Measurements from ENCODE around the gene PGS1.

Gene PGS1

DNA sequence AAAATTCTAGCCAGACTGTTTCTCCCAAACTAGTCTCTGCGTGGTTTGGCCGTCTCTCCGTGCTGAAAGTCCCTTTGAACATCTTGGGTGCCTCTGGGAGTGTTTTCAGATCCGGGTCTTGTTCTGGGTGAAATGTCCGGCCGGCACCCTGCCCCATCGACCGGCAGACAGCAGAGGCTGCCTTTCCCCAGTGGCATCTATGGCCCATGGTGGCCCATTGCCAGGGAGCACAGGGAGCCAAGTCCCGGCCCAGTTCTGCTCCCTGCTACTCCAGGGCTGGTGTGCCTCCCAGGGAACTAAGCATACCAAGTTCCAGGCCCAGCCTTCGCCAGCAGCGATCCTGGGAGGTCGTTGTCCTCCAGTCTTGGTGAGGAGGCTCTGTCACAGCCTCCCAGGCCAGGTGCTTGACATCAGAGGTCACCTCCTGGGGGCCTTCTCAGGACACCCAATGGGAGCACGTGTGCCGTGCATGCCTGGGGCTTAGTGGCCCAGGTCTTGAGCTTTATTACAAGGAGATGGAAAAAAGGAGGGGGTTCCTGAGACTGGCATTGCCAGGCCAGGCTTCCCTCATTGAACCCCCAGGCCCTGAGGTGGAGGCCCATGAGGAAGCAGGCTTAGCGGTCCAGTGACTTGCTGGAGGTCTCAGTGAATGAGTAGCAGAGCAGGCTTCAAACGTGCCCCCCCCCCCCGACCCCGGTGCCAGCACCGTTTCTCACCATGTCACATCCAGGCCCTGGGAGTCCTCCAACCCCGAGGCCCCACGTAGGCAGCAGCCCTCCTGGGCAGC, 54.0 kb downstream of the PGS1 start:
- no peak for DNase-seq
- TF ChIP-seq GATA1 (IDR thresholded peaks at IDR 0.05; ENCODE audit: low read depth, low read length) (no peak), POLR2A (IDR thresholded peaks at IDR 0.05; ENCODE audit: low read length) (no peak)

DNA sequence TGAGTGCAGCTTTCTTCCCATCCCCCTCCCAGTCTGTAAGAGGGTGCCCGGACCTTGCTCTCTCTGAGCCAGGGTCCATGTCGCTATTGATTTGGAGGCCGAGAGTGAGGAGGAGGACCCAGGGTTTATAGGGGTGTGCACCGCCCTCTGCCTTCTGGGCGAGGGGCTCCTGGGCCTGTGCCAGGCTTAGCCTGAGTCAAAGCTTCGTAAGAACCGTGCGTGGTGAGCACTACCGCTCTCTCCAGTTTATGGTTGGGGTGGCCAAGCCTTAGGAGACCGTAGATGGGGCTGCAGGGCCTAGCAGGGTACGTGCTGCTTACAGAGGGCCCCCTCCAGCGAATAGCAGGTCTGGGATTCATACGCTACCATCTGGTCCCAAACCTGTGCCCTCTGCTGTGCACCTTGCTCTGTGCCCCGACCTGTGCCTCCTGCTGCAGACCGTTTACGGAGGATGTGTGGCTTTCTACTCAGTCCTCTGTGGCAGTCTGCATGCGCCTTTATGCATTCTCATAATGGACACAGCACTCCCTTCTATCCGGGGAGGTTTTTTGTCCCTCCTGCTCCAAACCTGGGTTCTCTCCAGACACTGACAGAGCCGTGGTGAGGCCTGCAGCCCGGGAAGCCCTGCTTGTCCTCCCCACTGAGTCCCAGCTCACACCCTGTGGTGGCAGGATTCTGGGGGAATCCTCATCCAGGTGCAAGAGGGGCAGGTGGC, 54.7 kb downstream of the PGS1 start:
- no peak for TF ChIP-seq GATA1 (IDR thresholded peaks at IDR 0.05; ENCODE audit: low read depth, low read length)
- TF ChIP-seq POLR2A (IDR thresholded peaks at IDR 0.05; ENCODE audit: low read length), result no peak
- no peak for DNase-seq

DNA sequence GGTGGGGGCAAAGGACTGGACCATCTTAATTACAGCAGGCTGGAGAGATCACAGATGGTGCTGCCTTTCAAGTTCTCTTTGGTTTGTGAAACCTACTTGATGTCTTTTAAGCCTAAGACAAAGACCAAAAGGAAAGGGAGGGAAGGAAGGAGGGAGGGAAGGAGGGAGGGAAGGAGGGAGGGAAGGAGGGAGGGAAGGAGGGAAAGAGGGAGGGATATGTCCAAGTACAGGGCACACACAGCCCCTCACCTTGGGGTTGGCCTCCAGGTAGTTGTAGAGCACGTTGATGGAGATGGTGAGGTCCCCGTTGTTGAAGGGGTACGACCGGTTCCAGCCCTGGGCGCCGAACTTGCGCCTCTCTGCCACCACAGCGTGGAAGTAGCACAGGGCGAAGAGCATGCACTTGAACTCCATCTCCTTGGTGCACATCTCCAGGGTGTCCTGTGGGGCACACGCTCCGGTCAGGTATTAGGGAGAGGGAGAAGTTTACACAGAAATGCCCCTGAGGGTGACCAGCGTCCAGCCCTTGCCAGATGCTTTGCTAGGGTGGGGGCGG, 55.4 kb downstream of the PGS1 start:
- no peak for DNase-seq
- TF ChIP-seq GATA1 (IDR thresholded peaks at IDR 0.05; ENCODE audit: low read depth, low read length), result no peak
- TF ChIP-seq POLR2A (IDR thresholded peaks at IDR 0.05; ENCODE audit: low read length), result no peak

DNA sequence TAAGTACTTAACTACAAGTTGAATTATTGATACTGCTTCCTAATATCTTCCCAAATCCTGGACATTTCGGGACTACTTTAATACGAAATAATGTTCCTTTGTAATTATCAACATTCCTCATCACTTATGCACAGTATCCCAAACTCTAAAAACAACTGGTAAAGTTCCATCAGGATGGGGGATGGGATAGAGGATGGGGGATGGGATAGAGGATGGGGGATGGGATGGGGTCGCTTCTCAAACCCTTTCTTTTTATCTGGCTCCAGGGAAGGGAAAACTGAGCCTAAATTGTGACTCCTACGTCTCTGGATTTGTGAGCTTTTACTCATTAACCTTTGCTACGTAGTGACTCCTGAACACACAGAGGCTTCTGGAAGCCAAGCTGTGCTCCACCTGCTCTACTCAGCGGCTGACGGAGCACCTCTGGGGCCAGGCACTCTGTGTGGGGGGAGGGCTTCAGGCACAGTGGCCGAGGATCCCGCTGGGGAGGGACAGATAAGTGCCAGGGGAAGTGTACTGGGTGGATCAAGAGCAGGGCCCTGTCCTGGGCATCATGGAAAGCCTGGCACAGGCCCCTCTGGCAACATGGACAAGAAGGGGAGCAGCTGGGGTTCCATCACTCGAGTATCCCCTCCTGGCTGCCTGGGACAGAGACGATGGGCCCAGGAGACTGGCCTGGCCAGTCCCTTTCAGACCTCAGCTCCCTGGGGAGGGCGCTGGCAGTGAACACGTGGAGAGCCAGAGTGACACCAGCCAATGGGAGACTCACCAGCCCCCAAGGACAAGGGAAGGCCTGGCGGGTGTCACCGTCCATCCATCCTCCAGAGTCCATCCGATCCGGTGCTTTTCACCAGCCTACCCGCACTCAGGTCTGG, 56.2 kb downstream of the PGS1 start:
- DNase-seq, result no peak
- TF ChIP-seq GATA1 (IDR thresholded peaks at IDR 0.05; ENCODE audit: low read depth, low read length), result no peak
- no peak for TF ChIP-seq POLR2A (IDR thresholded peaks at IDR 0.05; ENCODE audit: low read length)

DNA sequence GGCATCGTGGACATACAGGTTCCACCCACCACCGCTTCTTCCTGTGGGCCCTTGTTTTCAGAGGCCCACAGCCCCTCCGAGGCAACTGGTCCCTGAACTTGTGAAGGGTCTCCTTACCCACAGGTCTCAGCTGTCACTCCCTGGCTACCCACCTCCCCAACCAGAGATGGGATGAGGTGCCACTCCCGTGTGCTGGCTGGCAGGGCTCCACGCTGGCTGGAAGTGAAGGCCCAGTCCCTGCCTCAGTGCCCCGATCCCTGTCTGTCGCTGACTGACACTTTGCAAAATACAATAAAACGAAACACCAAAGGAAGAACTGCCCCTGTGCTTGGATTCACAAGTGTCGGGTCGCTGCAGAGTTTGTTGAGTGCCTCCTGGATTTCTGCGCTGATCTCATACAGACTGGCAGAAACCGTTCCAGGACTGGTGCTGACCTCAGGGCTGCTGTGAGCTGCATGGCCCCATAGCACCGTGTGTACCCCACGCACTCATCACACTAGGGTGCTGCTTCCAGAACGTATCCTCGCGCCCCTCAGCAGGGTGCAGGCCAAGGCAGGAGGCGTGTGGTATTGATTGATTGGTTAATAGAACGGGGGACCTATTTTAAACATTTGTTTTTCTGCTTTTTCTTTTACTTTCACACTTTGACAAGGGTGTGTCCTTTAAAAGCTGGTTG, 57.0 kb downstream of the PGS1 start:
- TF ChIP-seq POLR2A (IDR thresholded peaks at IDR 0.05; ENCODE audit: low read length) (no peak), GATA1 (IDR thresholded peaks at IDR 0.05; ENCODE audit: low read depth, low read length) (no peak)
- DNase-seq, result no peak

DNA sequence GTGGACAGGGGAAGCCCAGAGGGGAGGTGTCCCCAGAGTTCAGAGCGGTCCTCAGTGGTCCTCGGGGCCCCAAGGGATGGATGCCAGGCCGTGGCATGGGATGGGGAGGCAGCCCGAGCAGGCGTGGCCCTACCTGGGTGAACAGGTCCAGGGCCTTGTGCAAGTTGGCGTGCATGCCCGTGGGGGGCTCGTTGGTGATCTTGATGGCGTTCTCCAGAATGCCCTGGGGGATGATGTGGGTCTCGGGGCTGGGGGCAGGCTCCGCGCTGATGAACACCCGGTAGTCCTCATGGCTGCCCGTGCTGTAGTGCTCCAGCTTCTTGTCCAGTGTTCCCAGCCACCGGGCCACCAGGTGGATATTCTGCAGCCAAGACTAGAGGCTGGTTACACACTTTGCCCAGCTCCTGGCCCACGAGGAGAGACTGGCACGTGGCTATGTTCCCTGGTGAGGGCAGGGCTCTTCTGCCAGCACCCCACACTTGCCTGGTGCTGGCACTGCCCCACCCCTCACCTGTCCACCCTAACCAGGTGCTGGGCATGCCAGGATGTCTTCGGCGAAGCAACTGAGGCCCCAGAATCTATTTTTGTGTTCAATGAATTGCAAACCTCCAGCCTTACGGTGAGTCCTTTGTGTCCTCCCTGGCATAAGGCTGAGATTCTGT, 59.2 kb downstream of the PGS1 start:
- TF ChIP-seq POLR2A (IDR thresholded peaks at IDR 0.05; ENCODE audit: low read length), result no peak
- TF ChIP-seq GATA1 (IDR thresholded peaks at IDR 0.05; ENCODE audit: low read depth, low read length), result no peak
- DNase-seq, result no peak

DNA sequence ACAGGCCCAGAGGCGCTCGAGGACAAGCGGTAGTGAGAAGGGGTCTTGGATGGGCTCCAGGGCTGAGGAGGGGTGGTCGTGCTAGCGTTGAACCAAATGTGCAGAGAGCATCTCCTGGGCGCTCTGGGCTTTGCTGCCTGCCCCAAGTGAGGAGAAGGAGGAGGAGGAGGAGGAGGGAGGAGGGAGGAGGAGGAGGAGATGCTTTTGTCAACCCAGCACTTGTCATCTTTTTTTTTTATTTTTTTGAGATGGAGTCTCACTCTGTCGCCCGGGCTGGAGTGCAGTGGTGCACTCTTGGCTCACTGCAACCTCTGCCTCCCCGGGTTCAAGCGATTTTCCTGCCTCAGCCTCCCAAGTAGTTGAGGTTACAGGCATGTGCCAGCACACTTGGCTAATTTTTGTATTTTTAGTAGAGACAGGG, 59.8 kb downstream of the PGS1 start:
- DNase-seq, result peak in 1 of 2 experiments; percentile 41
- TF ChIP-seq GATA1 (IDR thresholded peaks at IDR 0.05; ENCODE audit: low read depth, low read length), result no peak
- TF ChIP-seq POLR2A (IDR thresholded peaks at IDR 0.05; ENCODE audit: low read length), result no peak

DNA sequence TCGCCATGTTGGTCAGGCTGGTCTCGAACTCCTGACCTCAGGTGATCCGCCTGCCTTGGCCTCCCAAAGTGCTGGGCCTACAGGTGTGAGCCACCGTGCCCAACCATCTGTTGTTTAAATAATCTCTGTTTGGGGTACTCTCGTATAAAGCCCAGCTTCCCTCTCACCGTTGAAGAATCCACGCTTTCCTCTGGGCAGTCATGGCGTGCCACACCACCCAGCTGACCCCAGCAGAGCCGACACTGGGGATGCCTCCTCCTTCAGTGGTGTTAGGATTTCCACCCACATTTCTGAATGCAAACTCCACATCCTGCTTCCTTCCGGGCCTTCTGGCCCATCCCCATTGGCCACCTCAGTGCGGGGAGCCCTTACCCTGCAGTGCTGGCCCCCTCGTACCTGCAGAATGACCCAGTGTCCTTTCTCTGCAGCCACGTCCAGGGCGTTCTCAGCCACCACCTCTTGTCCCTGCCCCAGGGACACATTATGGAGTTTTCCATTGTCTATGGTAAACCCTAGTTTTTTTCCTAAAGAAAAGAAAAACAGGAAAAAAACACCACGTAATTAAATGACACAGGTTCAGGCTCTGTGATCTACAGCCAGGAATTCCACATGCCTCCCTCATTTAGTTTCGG, 60.4 kb downstream of the PGS1 start:
- TF ChIP-seq GATA1 (IDR thresholded peaks at IDR 0.05; ENCODE audit: low read depth, low read length) (no peak), POLR2A (IDR thresholded peaks at IDR 0.05; ENCODE audit: low read length) (no peak)
- no peak for DNase-seq

DNA sequence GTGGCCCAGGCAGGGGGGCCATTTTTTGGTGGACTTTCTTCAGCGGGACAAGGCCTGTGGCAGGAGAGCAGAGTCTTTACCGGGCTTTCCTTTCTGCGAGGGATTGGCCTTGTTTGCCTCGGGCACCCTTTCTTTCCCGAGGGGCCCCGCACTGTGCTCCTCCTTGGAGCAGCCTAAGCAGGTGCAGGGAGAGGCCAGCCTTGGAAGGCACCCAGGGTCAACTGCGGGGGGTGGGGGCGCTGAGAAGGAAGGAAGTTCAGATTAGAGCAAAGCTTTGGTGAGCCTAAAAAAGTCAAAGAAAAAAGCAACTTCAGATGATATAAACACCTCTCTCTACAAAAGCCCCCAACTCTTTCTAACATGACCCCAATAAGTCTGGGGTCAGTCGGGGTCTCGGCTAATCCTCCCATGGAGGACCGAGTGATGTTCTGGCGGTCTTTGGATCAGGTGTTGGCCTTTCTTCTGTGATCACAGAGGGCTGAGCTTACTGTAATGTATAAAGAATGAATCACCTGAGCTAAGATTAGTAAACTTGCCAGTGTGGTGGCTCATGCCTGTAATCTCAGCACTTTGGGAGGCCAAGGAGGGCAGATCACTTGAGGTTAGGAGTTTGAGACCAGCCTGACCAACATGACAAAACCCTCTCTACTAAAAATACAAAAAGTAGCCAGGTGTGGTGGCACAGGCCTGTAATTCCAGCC, 63.0 kb downstream of the PGS1 start:
- no peak for TF ChIP-seq GATA1 (IDR thresholded peaks at IDR 0.05; ENCODE audit: low read depth, low read length)
- TF ChIP-seq POLR2A (IDR thresholded peaks at IDR 0.05; ENCODE audit: low read length), result no peak
- no peak for DNase-seq

DNA sequence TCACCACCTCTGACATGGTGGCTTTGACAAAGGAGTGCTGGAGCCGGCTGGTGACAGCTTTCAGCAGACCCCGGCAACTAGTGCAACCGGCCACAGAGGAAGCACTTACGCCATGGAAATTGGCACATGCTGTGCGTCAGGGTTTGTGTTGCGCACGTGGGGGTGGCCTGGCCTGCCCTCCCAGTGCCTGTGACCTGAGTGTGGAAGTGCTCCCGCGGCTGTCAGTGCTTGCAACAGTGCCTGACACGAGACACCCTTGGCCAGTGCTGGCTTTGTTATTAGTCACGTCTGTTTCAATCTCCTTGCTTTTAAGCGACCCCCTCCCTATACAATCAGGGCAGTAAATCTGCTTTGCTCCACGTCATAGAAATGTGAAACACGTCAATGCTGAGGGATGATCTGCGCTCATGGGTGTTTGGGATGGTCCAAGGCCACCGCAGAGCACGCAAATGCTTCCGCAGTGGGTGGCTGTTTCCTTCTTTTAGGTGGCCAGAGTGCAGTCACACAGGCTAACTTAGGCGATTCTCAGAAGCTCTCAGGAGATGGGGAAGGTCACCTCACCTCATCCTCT, 64.3 kb downstream of the PGS1 start:
- TF ChIP-seq POLR2A (IDR thresholded peaks at IDR 0.05; ENCODE audit: low read length) (no peak), GATA1 (IDR thresholded peaks at IDR 0.05; ENCODE audit: low read depth, low read length) (no peak)
- DNase-seq, result peak in 1 of 2 experiments; percentile 9

DNA sequence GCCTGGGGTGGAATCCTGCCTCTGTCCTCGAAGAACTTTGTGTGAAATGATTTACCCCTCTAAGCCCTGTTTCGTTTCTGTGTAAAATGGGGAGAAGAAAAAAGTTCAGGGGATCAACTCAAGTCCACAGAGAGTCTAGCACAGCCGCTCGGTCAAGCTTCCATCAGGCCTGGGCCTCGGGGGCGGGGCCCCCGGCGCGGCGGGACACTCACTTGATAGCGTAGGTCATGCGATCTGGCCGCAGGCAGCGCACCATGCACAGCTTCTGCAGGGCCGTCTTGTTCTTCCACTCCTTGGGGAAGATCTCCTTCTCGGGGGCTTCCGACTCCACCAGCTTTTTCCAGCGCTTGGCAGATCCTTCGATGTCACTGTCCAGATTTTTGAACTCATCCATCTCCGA, 65.9 kb downstream of the PGS1 start:
- TF ChIP-seq POLR2A (IDR thresholded peaks at IDR 0.05; ENCODE audit: low read length) (no peak), GATA1 (IDR thresholded peaks at IDR 0.05; ENCODE audit: low read depth, low read length) (no peak)
- DNase-seq, result no peak

All from erythroblast (primary cell).